HEK293 (cell line): ENCODE data around the gene XIAP.
"Not testable (repeated sequence)": the region's sequence is repeated elsewhere in the genome, so short reads cannot be mapped to it uniquely, and the experiment has no call there.

ENCODE experiments used
- CTCF ChIA-PET: fragments of 350-600 bp; formaldehyde crosslinking; extraction: SDS; loops from one replicate; lab custom pipeline; 2021; ENCODE audit warnings: antibody characterized with exemption; lab: Yijun Ruan, JAX
- POLR2A ChIA-PET: fragments of 300-600 bp; formaldehyde crosslinking; extraction: SDS; loops from one replicate; lab custom pipeline; 2020; ENCODE audit warnings: antibody characterized with exemption, inconsistent platforms; lab: Yijun Ruan, JAX
- H3K27ac ChIP-seq: fragments of 200-500 bp; sonication (Bioruptor generic); 2 replicates; pipeline ENCODE4 v1.5.1; 2014; ENCODE audit warnings: low read depth, low read length, control low read depth, inconsistent platforms; ENCODE audit errors: extremely low read depth
- H3K36me3 ChIP-seq, 2 experiments: fragments of 200-500 bp in 1 of 2; sonication (Bioruptor generic) in 1 of 2; 1 replicate in 1 of 2; 2 replicates in 1 of 2; pipeline ENCODE4 v1.5.1; 2014 to 2017; ENCODE audit warnings: inconsistent platforms in 2 of 2, low read length in 2 of 2; ENCODE audit not compliant: control insufficient read depth in 2 of 2, insufficient read depth in 1 of 2
- H3K4me1 ChIP-seq: fragments of 200-500 bp; sonication (Bioruptor generic); 2 replicates; pipeline ENCODE4 v1.5.1; 2014; ENCODE audit warnings: mild to moderate bottlenecking, low read length, inconsistent platforms; ENCODE audit not compliant: control insufficient read depth, insufficient read depth
- H3K4me3 ChIP-seq: 2 replicates; pipeline ENCODE4 v1.5.1; 2011; ENCODE audit warnings: low read depth, mild to moderate bottlenecking, control low read depth, low read length, moderate library complexity
- H3K9me3 ChIP-seq: fragments of 200-500 bp; sonication (Bioruptor generic); 2 replicates; pipeline ENCODE4 v1.5.1; 2014; ENCODE audit warnings: low read depth, low read length, inconsistent platforms; ENCODE audit not compliant: control insufficient read depth, insufficient read depth
- BCL6B ChIP-seq: fragments of 450-650 bp; formaldehyde crosslinking; IDR thresholded peaks from 2 replicates; pipeline ENCODE4 v1.5.1; 2017; ENCODE audit warnings: missing biosample characterization, missing genetic modification characterization
- OSR2 ChIP-seq: fragments of 450-650 bp; formaldehyde crosslinking; IDR thresholded peaks from 2 replicates; pipeline ENCODE4 v1.5.1; 2016; ENCODE audit warnings: missing biosample characterization, missing genetic modification characterization
- PRDM10 ChIP-seq: fragments of 450-650 bp; formaldehyde crosslinking; IDR thresholded peaks from 2 replicates; pipeline ENCODE4 v1.5.1; 2016; ENCODE audit warnings: missing biosample characterization, missing genetic modification characterization
- REPIN1 ChIP-seq: fragments of 450-650 bp; formaldehyde crosslinking; IDR thresholded peaks from 2 replicates; pipeline ENCODE4 v1.5.1; 2017; ENCODE audit warnings: missing biosample characterization, missing genetic modification characterization, low read depth
- SCRT2 ChIP-seq: fragments of 450-650 bp; formaldehyde crosslinking; IDR thresholded peaks from 2 replicates; pipeline ENCODE4 v1.5.1; 2016; ENCODE audit warnings: missing biosample characterization, missing genetic modification characterization
- SP2 ChIP-seq: fragments of 450-650 bp; formaldehyde crosslinking; IDR thresholded peaks from 2 replicates; pipeline ENCODE4 v1.5.1; 2016; ENCODE audit warnings: missing biosample characterization, missing genetic modification characterization
- ZBTB1 ChIP-seq: fragments of 450-650 bp; formaldehyde crosslinking; IDR thresholded peaks from 2 replicates; pipeline ENCODE4 v1.5.1; 2016; ENCODE audit warnings: missing biosample characterization, missing genetic modification characterization
- ZNF146 ChIP-seq: fragments of 450-650 bp; formaldehyde crosslinking; IDR thresholded peaks from 2 replicates; pipeline ENCODE4 v1.5.1; 2016; ENCODE audit warnings: missing biosample characterization, missing genetic modification characterization
- ZNF214 ChIP-seq: fragments of 450-650 bp; formaldehyde crosslinking; IDR thresholded peaks from 2 replicates; pipeline ENCODE4 v1.5.1; 2017; ENCODE audit warnings: missing biosample characterization, mild to moderate bottlenecking, missing genetic modification characterization, borderline replicate concordance
- ZNF324 ChIP-seq: fragments of 450-650 bp; formaldehyde crosslinking; IDR thresholded peaks from 2 replicates; pipeline ENCODE4 v1.5.1; 2016; ENCODE audit warnings: missing biosample characterization, missing genetic modification characterization
- ZNF335 ChIP-seq: fragments of 450-650 bp; formaldehyde crosslinking; conservative IDR thresholded peaks from 2 replicates; pipeline ENCODE4 v1.5.1; 2016; ENCODE audit warnings: missing biosample characterization, missing genetic modification characterization
- ZNF354C ChIP-seq: fragments of 450-650 bp; formaldehyde crosslinking; IDR thresholded peaks from 2 replicates; pipeline ENCODE4 v1.5.1; 2016; ENCODE audit warnings: missing biosample characterization, missing genetic modification characterization, low read depth, borderline replicate concordance
- ZNF391 ChIP-seq: fragments of 450-650 bp; formaldehyde crosslinking; IDR thresholded peaks from 2 replicates; pipeline ENCODE4 v1.5.1; 2016; ENCODE audit warnings: low read depth, missing biosample characterization, missing genetic modification characterization, borderline replicate concordance
- ZNF518A ChIP-seq: fragments of 450-650 bp; formaldehyde crosslinking; conservative IDR thresholded peaks from 2 replicates; pipeline ENCODE4 v1.5.1; 2016; ENCODE audit warnings: low read depth, missing biosample characterization, missing genetic modification characterization
- ZNF521 ChIP-seq: fragments of 450-650 bp; formaldehyde crosslinking; IDR thresholded peaks from 2 replicates; pipeline ENCODE4 v1.5.1; 2017; ENCODE audit warnings: missing biosample characterization, mild to moderate bottlenecking, missing genetic modification characterization
- ZNF707 ChIP-seq: fragments of 450-650 bp; formaldehyde crosslinking; IDR thresholded peaks from 2 replicates; pipeline ENCODE4 v1.5.1; 2016; ENCODE audit warnings: missing biosample characterization, missing genetic modification characterization
- ZNF792 ChIP-seq: fragments of 450-650 bp; formaldehyde crosslinking; IDR thresholded peaks from 2 replicates; pipeline ENCODE4 v1.5.1; 2016; ENCODE audit warnings: missing biosample characterization, missing genetic modification characterization

XIAP gene

GRCh38 chrX:123814343-123814742 lies 45.5 kb upstream of the XIAP start (continued):
- TF ChIP-seq ZNF391 (tag by site-specific recombination) = no peak
- no peak for TF ChIP-seq ZNF792 (tag by site-specific recombination)
- no peak for TF ChIP-seq ZNF354C
- TF ChIP-seq ZBTB1 (tag by site-specific recombination) = no peak
- no peak for TF ChIP-seq SCRT2
- peak; percentile 6; the same call in 1 of the 2 replicates for TF ChIP-seq PRDM10
- no peak for TF ChIP-seq REPIN1 (tag by site-specific recombination)
- TF ChIP-seq ZNF214 = no peak
- TF ChIP-seq ZNF335 (tag by site-specific recombination) = no peak
- TF ChIP-seq SP2 (tag by site-specific recombination) = no peak
- TF ChIP-seq BCL6B = no peak
- no peak for TF ChIP-seq ZNF518A
- no peak for TF ChIP-seq ZNF707 (tag by site-specific recombination)
- no peak for TF ChIP-seq ZNF324 (tag by site-specific recombination)
- no peak for TF ChIP-seq OSR2 (tag by site-specific recombination)
- no peak for TF ChIP-seq ZNF146
- TF ChIP-seq ZNF521 = no peak

GRCh38 chrX:123814934-123815394 lies 44.9 kb upstream of the XIAP start:
- H3K27ac ChIP-seq, POLR2A ChIA-PET, H3K9me3 ChIP-seq, H3K4me1 ChIP-seq, H3K4me3 ChIP-seq, H3K36me3 ChIP-seq: not testable (repeated sequence)
- CTCF ChIA-PET = interaction anchor here (0.7 kb wide), 1 partner anchor 18 kb away, joined by 3 read pairs; no protein-coding TSS in a partner anchor
